WTC11 (cell line): Measurements from ENCODE around the gene RBM10.

Experiments used
- ARID4B ChIP-seq: sonication (generic); formaldehyde crosslinking; IDR thresholded peaks from 2 replicates; pipeline ENCODE4 v1.8.0; 2023; ENCODE audit warnings: missing genetic modification reagents, mild to moderate bottlenecking, borderline replicate concordance
- ATF6 ChIP-seq: sonication (generic); formaldehyde crosslinking; IDR thresholded peaks from 2 replicates; pipeline ENCODE4 v1.8.1; 2023; ENCODE audit warnings: mild to moderate bottlenecking, missing genetic modification reagents
- CREM ChIP-seq: sonication (generic); formaldehyde crosslinking; IDR thresholded peaks from 2 replicates; pipeline ENCODE4 v1.8.1; 2022; ENCODE audit warnings: mild to moderate bottlenecking, missing genetic modification reagents, moderate library complexity
- CTCF ChIP-seq: fragments of 200-600 bp; IDR thresholded peaks from 2 replicates; pipeline ENCODE4 v1.8.0; 2022; ENCODE audit warnings: antibody characterized with exemption
- FOXP1 ChIP-seq: sonication (generic); formaldehyde crosslinking; IDR thresholded peaks from 2 replicates; pipeline ENCODE4 v1.8.0; 2022; ENCODE audit warnings: missing genetic modification reagents, mild to moderate bottlenecking, moderate library complexity, borderline replicate concordance
- ZNF232 ChIP-seq: sonication (generic); formaldehyde crosslinking; IDR thresholded peaks from 2 replicates; pipeline ENCODE4 v1.8.0; 2022; ENCODE audit warnings: mild to moderate bottlenecking, missing genetic modification reagents

- TF ChIP-seq CTCF (peak; percentile 57), ATF6 (CRISPR knock-in tag) (no peak), FOXP1 (CRISPR knock-in tag) (0 out of 2 replicates have a peak, but pooled peaks have one; percentile 34), CREM (CRISPR knock-in tag) (no peak), ZNF232 (CRISPR knock-in tag) (no peak), ARID4B (CRISPR knock-in tag) (0 out of 2 replicates have a peak, but pooled peaks have one; percentile 50)
Observed at GRCh38 chrX:47193475-47194193, 48.6 kb downstream of the RBM10 start, which contains the start of gene UBA1.
